AG04449 (cell line): ENCODE results near the gene SLC4A4.

Experiments used
- CTCF ChIA-PET: fragments of 350-600 bp; formaldehyde crosslinking; extraction: SDS; loops from one replicate; lab custom pipeline; 2021; ENCODE audit warnings: antibody characterized with exemption; lab: Yijun Ruan, JAX
- POLR2A ChIA-PET: fragments of 400-600, 350-600 bp; formaldehyde crosslinking; extraction: SDS; loops from one replicate; lab custom pipeline; 2020; ENCODE audit warnings: antibody characterized with exemption, inconsistent platforms; lab: Yijun Ruan, JAX
- DNase-seq: peaks from one replicate; pipeline ENCODE4 v3.0.0-alpha.2; 2010; ENCODE audit warnings: low read depth, low spot score
- H3K4me3 ChIP-seq: 2 replicates; pipeline ENCODE4 v1.5.1; 2011; ENCODE audit warnings: low read depth, mild to moderate bottlenecking, control low read depth, low read length
- CTCF ChIP-seq: IDR thresholded peaks from one replicate; pipeline ENCODE4 v1.5.1; 2011; ENCODE audit warnings: mild to moderate bottlenecking, moderate library complexity, low read length, control low read depth, inconsistent platforms; ENCODE audit not compliant: insufficient read depth; ENCODE audit errors: missing control alignments

SLC4A4 gene

GRCh38 chr4:71361476-71361875 is 22.7 kb downstream of the SLC4A4 start:
- DNase-seq = no peak
- TF ChIP-seq CTCF = no peak
- no peak overlapping the region for H3K4me3 ChIP-seq
- POLR2A ChIA-PET = no interaction called here
- CTCF ChIA-PET = no interaction called here

- POLR2A ChIA-PET = no interaction called here
- H3K4me3 ChIP-seq = no peak overlapping the region
- CTCF ChIA-PET = no interaction called here
- TF ChIP-seq CTCF = no peak
- DNase-seq = no peak
Measured at GRCh38 chr4:71366766-71367165, 27.9 kb downstream of the SLC4A4 start.

GRCh38 chr4:71367546-71367945 is 28.7 kb downstream of the SLC4A4 start:
- ChIA-PET CTCF (no interaction called here), POLR2A (no interaction called here)
- no peak overlapping the region for H3K4me3 ChIP-seq
- no peak for DNase-seq
- TF ChIP-seq CTCF = no peak

DNA sequence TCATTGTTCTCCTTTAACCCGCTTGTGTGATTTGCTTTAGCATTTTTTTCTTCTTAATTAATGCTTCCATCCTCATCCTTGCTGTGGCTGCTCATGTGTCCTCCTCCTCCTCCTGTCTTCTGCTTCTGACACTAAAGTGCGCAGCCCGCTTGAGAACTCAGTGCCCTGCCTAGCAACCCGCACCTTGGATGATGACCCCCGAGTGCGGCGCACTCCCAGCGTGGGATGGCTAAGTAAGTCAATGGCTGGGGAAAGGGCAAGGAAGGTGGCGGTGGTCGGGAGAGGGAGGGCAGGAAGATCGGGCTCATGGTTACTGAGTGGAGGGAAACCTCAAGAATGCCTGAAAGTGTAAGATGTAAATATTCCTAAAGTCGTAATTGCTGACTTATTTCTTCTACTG is 30.1 kb downstream of the SLC4A4 start:
- ChIA-PET CTCF (interaction anchor here (1.3 kb wide), 1 partner anchor 10 kb away, joined by 5 read pairs; no protein-coding TSS in a partner anchor), POLR2A (no interaction called here)
- no peak for TF ChIP-seq CTCF
- H3K4me3 ChIP-seq = no peak overlapping the region
- DNase-seq = no peak

GRCh38 chr4:71369536-71369935 is 30.7 kb downstream of the SLC4A4 start:
- CTCF ChIA-PET = interaction anchor here (1.2 to 1.3 kb wide), 2 partner anchors 11 to 14 kb away, joined by 3 to 5 read pairs; no protein-coding TSS in a partner anchor
- DNase-seq = no peak
- H3K4me3 ChIP-seq = no peak overlapping the region
- POLR2A ChIA-PET = no interaction called here
- TF ChIP-seq CTCF = no peak

DNA sequence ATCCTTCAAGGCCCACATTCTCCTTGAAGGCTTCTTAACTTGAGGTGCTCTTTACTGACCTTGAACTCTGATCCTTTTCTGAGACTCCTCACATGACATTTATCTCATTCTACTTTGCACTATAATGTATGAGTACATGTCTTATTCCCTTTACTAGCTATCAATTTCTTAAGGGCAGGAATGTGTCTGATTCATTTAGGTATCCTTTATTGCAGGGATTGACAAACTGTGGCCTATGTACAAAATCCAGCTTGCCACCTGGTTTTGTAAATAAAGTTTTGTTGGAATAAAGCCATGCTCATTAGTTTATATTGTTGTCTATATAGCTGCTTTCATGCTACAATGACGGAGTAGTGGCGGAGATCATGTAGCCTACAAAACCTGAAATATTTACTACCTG is 36.7 kb downstream of the SLC4A4 start:
- ChIA-PET POLR2A (no interaction called here), CTCF (no interaction called here)
- no peak for DNase-seq
- no peak overlapping the region for H3K4me3 ChIP-seq
- no peak for TF ChIP-seq CTCF

DNA sequence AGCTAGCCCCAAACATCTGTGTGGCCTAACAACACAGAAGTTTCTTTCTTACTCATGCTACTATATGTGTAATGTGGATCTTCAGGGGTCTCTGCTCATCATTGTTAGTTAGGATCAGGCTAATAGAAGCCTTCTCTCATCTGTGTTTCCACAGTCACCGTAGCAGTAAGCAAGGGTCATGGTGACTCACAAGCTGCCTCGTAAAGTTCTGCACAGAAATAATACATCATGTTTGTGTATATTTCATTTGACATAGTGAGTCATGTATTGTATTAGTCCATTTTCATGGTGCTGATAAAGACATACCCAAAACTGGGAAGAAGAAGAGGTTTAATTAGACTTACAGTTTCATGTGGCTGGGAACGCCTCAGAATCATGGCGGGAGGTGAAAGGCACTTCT is 38.7 kb downstream of the SLC4A4 start:
- TF ChIP-seq CTCF = no peak

More for the DNA sequence above, 38.7 kb downstream of the SLC4A4 start:
- H3K4me3 ChIP-seq = no peak overlapping the region
- DNase-seq = peak; percentile 36
- POLR2A ChIA-PET = no interaction called here
- CTCF ChIA-PET = no interaction called here
